ENCODE data around the gene RNF168.

The RNF168 gene

GRCh38 chr3:196502775-196503195 lies 783 bp downstream of the RNF168 start:
- peak overlapping the region; percentile 71 for H3K4me3 ChIP-seq (ENCODE audit: low read depth, low read length)
- TF ChIP-seq, protein P1, sequence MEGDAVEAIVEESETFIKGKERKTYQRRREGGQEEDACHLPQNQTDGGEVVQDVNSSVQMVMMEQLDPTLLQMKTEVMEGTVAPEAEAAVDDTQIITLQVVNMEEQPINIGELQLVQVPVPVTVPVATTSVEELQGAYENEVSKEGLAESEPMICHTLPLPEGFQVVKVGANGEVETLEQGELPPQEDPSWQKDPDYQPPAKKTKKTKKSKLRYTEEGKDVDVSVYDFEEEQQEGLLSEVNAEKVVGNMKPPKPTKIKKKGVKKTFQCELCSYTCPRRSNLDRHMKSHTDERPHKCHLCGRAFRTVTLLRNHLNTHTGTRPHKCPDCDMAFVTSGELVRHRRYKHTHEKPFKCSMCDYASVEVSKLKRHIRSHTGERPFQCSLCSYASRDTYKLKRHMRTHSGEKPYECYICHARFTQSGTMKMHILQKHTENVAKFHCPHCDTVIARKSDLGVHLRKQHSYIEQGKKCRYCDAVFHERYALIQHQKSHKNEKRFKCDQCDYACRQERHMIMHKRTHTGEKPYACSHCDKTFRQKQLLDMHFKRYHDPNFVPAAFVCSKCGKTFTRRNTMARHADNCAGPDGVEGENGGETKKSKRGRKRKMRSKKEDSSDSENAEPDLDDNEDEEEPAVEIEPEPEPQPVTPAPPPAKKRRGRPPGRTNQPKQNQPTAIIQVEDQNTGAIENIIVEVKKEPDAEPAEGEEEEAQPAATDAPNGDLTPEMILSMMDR (IDR thresholded peaks at IDR 0.05; ENCODE audit: insufficient read depth, low read depth, low read length, missing control alignments) = no peak
- DNase-seq (ENCODE audit: low read depth) = peak; percentile 71

DNA sequence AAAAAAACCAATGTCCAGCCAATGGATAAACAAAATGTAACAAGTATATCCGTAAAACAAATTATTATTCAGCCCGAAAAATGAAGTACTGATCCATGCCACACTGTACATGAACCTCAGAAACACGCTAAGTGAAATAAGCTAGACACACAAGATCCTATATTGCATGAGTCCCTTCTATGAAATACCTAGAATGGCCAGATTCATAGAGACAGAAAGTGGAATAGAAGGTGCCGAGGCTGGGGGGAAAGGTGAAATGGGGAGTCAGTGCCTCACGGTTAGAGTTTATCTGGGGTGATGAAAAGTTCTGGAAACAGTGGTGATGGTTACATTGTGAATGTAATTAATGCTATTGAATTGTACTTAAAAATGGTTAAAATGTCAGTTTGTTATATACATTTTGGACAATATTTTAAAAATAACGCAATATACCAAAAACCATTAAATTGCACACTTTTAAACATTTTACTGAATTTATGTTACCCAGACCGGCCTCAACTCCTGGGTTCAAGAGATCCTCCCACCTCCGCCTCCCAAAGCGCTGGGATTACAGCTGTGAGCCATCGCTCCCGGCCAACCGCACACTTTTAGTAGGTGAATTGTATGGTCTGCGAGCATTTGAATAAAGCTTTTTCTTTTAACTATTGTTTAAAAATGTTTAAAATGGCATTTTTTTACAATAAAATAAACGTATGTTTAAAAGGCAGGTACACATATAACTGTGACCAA lies 2.1 kb downstream of the RNF168 start:
- peak overlapping the region; percentile 71 for H3K4me3 ChIP-seq (ENCODE audit: low read depth, low read length)
- no peak for DNase-seq (ENCODE audit: low read depth)
- TF ChIP-seq, protein P1 (IDR thresholded peaks at IDR 0.05; ENCODE audit: insufficient read depth, low read depth, low read length, missing control alignments) = no peak

GRCh38 chr3:196499807-196500524 lies 3.6 kb downstream of the RNF168 start:
- DNase-seq (ENCODE audit: low read depth) = peak; percentile 46
- TF ChIP-seq, protein P1 (IDR thresholded peaks at IDR 0.05; ENCODE audit: insufficient read depth, low read depth, low read length, missing control alignments) = no peak
- peak overlapping the region; percentile 71 for H3K4me3 ChIP-seq (ENCODE audit: low read depth, low read length)

DNA sequence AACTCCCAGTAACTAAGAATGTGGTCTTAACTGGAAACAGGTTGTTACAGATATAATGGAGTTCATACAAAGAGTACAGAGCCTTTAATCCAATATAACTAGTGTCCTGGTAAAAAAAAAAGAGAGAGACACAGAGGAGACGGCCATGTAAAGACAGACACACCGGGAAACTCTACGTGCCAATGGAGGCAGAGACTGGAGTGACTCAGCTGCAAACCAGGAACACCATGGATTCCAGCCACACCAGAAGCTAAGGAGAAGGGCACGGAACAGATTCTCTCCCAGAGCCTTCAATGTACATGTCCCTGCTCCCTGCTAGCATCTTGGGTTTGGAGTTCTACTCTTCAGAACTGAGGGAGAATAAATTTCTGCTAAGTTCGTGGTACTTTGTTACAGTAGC lies 4.5 kb downstream of the RNF168 start:
- TF ChIP-seq, protein P1 (IDR thresholded peaks at IDR 0.05; ENCODE audit: insufficient read depth, low read depth, low read length, missing control alignments) = no peak
- no peak for DNase-seq (ENCODE audit: low read depth)
- peak overlapping the region; percentile 71 for H3K4me3 ChIP-seq (ENCODE audit: low read depth, low read length)

GRCh38 chr3:196498297-196498696 lies 5.3 kb downstream of the RNF168 start:
- TF ChIP-seq, protein P1 (IDR thresholded peaks at IDR 0.05; ENCODE audit: insufficient read depth, low read depth, low read length, missing control alignments) = no peak
- no peak for DNase-seq (ENCODE audit: low read depth)
- H3K4me3 ChIP-seq (ENCODE audit: low read depth, low read length) = no peak overlapping the region

DNA sequence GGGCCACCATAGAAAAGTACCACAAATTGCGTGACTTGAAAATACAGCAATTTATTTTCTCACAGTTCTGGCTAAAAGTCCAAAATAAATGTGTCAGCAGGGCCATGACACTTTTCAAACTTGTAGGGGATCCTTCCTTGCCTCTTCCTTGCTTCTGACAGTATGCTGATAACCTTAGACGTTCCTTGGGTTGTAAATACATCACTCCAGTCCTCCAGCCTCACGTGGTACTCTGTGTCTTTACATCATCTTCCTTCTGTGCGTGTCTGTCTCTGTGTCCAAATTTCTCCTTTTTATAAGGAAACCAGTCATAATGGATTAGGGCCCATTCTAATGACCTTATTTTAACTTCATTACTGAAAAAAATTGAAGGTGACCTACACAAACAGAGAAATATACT lies 7.4 kb downstream of the RNF168 start:
- TF ChIP-seq, protein P1 (IDR thresholded peaks at IDR 0.05; ENCODE audit: insufficient read depth, low read depth, low read length, missing control alignments) = no peak
- no peak for DNase-seq (ENCODE audit: low read depth)
- H3K4me3 ChIP-seq (ENCODE audit: low read depth, low read length) = no peak overlapping the region

All from GM12865 (cell line).